ENCODE measurements around the gene ZNF692. TPM values are rescaled to one million over a fixed set of nuclear protein-coding genes. Genes with fewer than 3 reads are reported as not detected.

ZNF692 gene
- total and polyA plus RNA-seq, 2 of the 13 experiments (the other 11 are each of a cell fraction or from before 2014, with no cell fraction given): 27.3 to 45.8 TPM

GRCh38 chr1:248822148-248823032 lies 36.5 kb downstream of the ZNF692 start (continued):
- no peak for TF ChIP-seq RFXAP (CRISPR knock-in tag; IDR thresholded peaks at IDR 0.05; ENCODE audit: borderline replicate concordance)
- no peak for TF ChIP-seq ZNF430 (CRISPR knock-in tag; IDR thresholded peaks at IDR 0.05)
- no peak for TF ChIP-seq POLR2G (IDR thresholded peaks at IDR 0.05; ENCODE audit: low read depth, low read length)
- TF ChIP-seq NRL (CRISPR knock-in tag; IDR thresholded peaks at IDR 0.05; ENCODE audit: borderline replicate concordance): no peak
- TF ChIP-seq, protein P1, sequence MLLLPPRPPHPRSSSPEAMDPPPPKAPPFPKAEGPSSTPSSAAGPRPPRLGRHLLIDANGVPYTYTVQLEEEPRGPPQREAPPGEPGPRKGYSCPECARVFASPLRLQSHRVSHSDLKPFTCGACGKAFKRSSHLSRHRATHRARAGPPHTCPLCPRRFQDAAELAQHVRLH (CRISPR knock-in tag; IDR thresholded peaks at IDR 0.05; ENCODE audit: borderline replicate concordance, low read depth): no peak
- TF ChIP-seq U2AF1 (optimal IDR thresholded peaks at IDR 0.05; ENCODE audit: low read depth, low read length): no peak
- no peak for TF ChIP-seq ZNF264 (CRISPR knock-in tag; IDR thresholded peaks at IDR 0.05)
- TF ChIP-seq RXRB (CRISPR knock-in tag; IDR thresholded peaks at IDR 0.05; ENCODE audit: borderline replicate concordance): no peak
- no peak for TF ChIP-seq PCBP1 (IDR thresholded peaks at IDR 0.05; ENCODE audit: borderline replicate concordance, low read depth, low read length)

DNA sequence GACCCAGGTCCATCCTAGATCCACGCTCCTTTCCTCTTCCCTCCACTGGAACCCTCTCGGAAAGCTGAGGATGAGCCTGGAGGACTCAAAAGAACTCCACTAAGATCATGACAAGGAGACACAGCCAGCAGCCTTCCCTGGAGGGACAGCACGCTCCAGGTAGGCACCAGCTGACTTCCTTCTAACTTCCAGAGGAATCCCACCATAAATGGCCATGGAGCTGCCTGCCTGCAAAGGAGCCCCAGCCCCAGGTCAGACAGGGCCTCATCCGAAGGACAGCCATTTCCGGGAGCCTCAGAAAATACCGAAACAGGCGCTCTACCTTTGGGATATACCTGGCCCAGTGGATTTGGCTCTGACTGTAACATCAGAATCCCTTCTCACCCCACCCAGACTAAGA lies 37.2 kb downstream of the ZNF692 start:
- BruUV-seq (replicated peaks): no TSS peak
- Histone ChIP-seq H3K4me2 (ENCODE audit: low read depth, low read length) (no peak overlapping the region; the same call in 1 of the 2 replicates), H3K79me2 (ENCODE audit: insufficient read depth, low read length) (peaks cover 43% of the 10 kb centered on the region), H3K27me3 (ENCODE audit: control insufficient read depth in 1 of 2, insufficient read depth in 2 of 2, low read length in 2 of 2) (no peaks in the 10 kb centered on the region; a peak in 1 of 5 replicates), H3K9me3 (ENCODE audit: low read length) (no peaks in the 10 kb centered on the region), H3K36me3 (replicated peaks in 1 of 2; ENCODE audit: control insufficient read depth in 1 of 2, insufficient read depth in 2 of 2, low read length in 2 of 2) (peaks cover 6 to 46% of the 10 kb centered on the region in 2 experiments), H3K4me1 (ENCODE audit: insufficient read depth, low read length) (peaks cover 51% of the 10 kb centered on the region), H3K9ac (ENCODE audit: insufficient read depth, low read depth, low read length) (no peak overlapping the region; the same call in 1 of the 2 replicates), H4K20me1 (ENCODE audit: insufficient read depth, low read length) (no peaks in the 10 kb centered on the region), H2AFZ (ENCODE audit: low read length) (no peak overlapping the region), H3K4me3 (replicated peaks in 1 of 3; ENCODE audit: insufficient read depth in 1 of 3, low read depth in 2 of 3, low read length in 3 of 3) (no peak overlapping the region), H3K27ac (ENCODE audit: extremely low read length, insufficient read depth, low read length) (no peak overlapping the region)
- in situ Hi-C loops (cut with HindIII; ENCODE audit: extremely low pct_ligation_motif_present, low pct_unique_long_range_greater_than_20kb): no loop called here
- ATAC-seq (no peak), FAIRE-seq (no peak), DNase-seq (ENCODE audit: low spot score) (no peak)
- TF ChIP-seq SP5 (CRISPR knock-in tag; IDR thresholded peaks at IDR 0.05; ENCODE audit: borderline replicate concordance, low read depth): no peak
- TF ChIP-seq CEBPB (IDR thresholded peaks at IDR 0.05; ENCODE audit: borderline replicate concordance, low read depth, low read length): no peak
- TF ChIP-seq SAFB2 (CRISPR knock-in tag; IDR thresholded peaks at IDR 0.05; ENCODE audit: borderline replicate concordance, low read depth): no peak
- no peak for TF ChIP-seq MAFF (IDR thresholded peaks at IDR 0.05; ENCODE audit: low read depth, low read length)
- TF ChIP-seq, protein P2, sequence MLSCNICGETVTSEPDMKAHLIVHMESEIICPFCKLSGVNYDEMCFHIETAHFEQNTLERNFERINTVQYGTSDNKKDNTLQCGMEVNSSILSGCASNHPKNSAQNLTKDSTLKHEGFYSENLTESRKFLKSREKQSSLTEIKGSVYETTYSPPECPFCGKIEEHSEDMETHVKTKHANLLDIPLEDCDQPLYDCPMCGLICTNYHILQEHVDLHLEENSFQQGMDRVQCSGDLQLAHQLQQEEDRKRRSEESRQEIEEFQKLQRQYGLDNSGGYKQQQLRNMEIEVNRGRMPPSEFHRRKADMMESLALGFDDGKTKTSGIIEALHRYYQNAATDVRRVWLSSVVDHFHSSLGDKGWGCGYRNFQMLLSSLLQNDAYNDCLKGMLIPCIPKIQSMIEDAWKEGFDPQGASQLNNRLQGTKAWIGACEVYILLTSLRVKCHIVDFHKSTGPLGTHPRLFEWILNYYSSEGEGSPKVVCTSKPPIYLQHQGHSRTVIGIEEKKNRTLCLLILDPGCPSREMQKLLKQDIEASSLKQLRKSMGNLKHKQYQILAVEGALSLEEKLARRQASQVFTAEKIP (CRISPR knock-in tag; IDR thresholded peaks at IDR 0.05; ENCODE audit: borderline replicate concordance): no peak
- TF ChIP-seq ZNF878 (CRISPR knock-in tag; IDR thresholded peaks at IDR 0.05): no peak
- TF ChIP-seq ZNF556 (CRISPR knock-in tag; IDR thresholded peaks at IDR 0.05; ENCODE audit: borderline replicate concordance): no peak
- CTCF ChIA-PET (ENCODE audit: low intra/inter-chr PET ratio, low total read pairs): no interaction called here
- intact Hi-C loops (cut with micrococcal nuclease; ENCODE audit: unreplicated experiment): no loop called here
- 100% methylated on average over 6 of the region's 7 CpGs for WGBS (ENCODE audit: low lambda C conversion rate)
- POLR2A ChIA-PET: interaction anchor here (0.8 to 1.4 kb wide), 2 partner anchors 16 kb away, joined by 3 to 4 read pairs; partner anchors contain the start of gene ZNF672

Data from HepG2 (cell line).